GM12892 (cell line): ENCODE measurements around the gene EDEM3.

Source experiments
- POLR2A ChIP-seq: IDR thresholded peaks from 2 replicates; pipeline ENCODE4 v1.6.1; 2011; ENCODE audit warnings: low read depth, low read length, control low read depth
- POLR2AphosphoS5 ChIP-seq: IDR thresholded peaks from 2 replicates; pipeline ENCODE4 v1.6.1; 2011; ENCODE audit warnings: low read depth, low read length, control low read depth

DNA sequence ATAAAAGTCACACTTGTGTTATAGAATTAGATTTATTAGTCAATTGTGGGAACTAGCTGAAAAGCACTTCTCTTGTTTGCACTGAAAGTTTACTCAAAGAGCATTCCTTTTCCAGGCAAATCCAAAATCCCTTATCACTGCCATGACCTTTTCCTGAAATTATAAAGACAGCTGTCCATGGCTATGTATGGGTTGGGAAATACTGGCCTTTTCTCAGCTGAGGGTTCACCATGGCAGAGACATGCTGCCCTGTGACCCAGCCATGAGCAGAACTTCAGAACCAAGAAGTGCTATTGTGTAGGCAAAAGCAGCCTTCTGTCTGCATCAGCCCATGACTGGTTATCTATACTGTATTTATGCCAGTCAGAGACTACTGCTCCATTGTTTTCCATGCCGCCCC lies 9.8 kb upstream of the EDEM3 start:
- TF ChIP-seq POLR2A (no peak), POLR2AphosphoS5 (no peak)
